HCT116 (cell line): ENCODE results near the gene SKA2. TPM values are rescaled to one million over a fixed set of nuclear protein-coding genes. Genes with fewer than 3 reads are reported as not detected.

Experiments used
- ATAC-seq: fragments of 200-7000 bp; cut with Tn5 transposase; 2 replicates; pipeline ENCODE4 v1.9.1; 2020; ENCODE audit warnings: mild to moderate bottlenecking, moderate library complexity
- BruUV-seq: library from RNA; stranded (reverse); fragments of 400-500 nt; replicated peaks from 2 replicates; lab custom pipeline; 2021; lab: Mats Ljungman, UMichigan
- CTCF ChIA-PET: fragments of 300-600 bp; sonication (Branson Sonifier 250); formaldehyde crosslinking; loops from one replicate; lab custom pipeline; 2021; ENCODE audit warnings: antibody characterized with exemption; lab: Charles Lee
- POLR2A ChIA-PET: fragments of 300-600, 350-600 bp; sonication (Branson Sonifier 250); formaldehyde crosslinking; loops from one replicate; lab custom pipeline; 2021; ENCODE audit warnings: antibody characterized with exemption; lab: Charles Lee
- RAD21 ChIA-PET, 2 experiments: fragments of 300-600 bp; sonication (Branson Sonifier 250); formaldehyde crosslinking; loops; one replicate each; lab custom pipeline; 2023; ENCODE audit warnings: low total read pairs in 2 of 2; ENCODE audit not compliant: uncharacterized antibody in 2 of 2, unreplicated experiment in 2 of 2, low non-redundant PET in 1 of 2; lab: Charles Lee
- DNase-seq: peaks from one replicate; pipeline ENCODE4 v3.0.0-alpha.2; 2010; ENCODE audit warnings: low read depth, low spot score
- H2AFZ ChIP-seq: fragments of 200-600 bp; shearing (Covaris generic), sonication (generic); 2 replicates; pipeline ENCODE4 v1.6.1; 2017; ENCODE audit warnings: low read depth, mixed run types, mixed read lengths, antibody characterized with exemption, low read length; ENCODE audit not compliant: poor library complexity, severe bottlenecking
- H3K27ac ChIP-seq: 2 replicates; pipeline ENCODE4 v1.5.1; 2012; ENCODE audit warnings: low read depth, low read length
- H3K27me3 ChIP-seq: fragments of 200-600 bp; sonication (generic); 2 replicates; pipeline ENCODE4 v1.6.1; 2016; ENCODE audit warnings: mixed run types, low read length, mixed read lengths; ENCODE audit not compliant: insufficient read depth
- H3K36me3 ChIP-seq, 2 experiments: fragments of 200-500 bp in 1 of 2; fragments of 200-600 bp in 1 of 2; sonication (Bioruptor generic) in 1 of 2; sonication (generic) in 1 of 2; 2 replicates each; pipeline versions ENCODE4 v1.5.1 to v1.6.1; 2014 to 2016; ENCODE audit warnings: low read length in 2 of 2, inconsistent platforms in 1 of 2, mixed read lengths in 1 of 2, mixed run types in 1 of 2; ENCODE audit not compliant: insufficient read depth in 2 of 2, control insufficient read depth in 1 of 2
- H3K4me1 ChIP-seq, 2 experiments: fragments of 200-600 bp in 1 of 2; sonication (generic) in 1 of 2; 2 replicates each; pipeline versions ENCODE4 v1.5.1 to v1.6.1; 2012 to 2017; ENCODE audit warnings: low read length in 2 of 2, inconsistent platforms in 1 of 2, mild to moderate bottlenecking in 1 of 2, mixed read lengths in 1 of 2, mixed run types in 1 of 2, moderate library complexity in 1 of 2; ENCODE audit not compliant: insufficient read depth in 2 of 2, control insufficient read depth in 1 of 2
- H3K4me2 ChIP-seq: fragments of 200-600 bp; sonication (generic); 2 replicates; pipeline ENCODE4 v1.6.1; 2017; ENCODE audit warnings: mixed run types, low read length, mixed read lengths
- H3K4me3 ChIP-seq, 2 experiments: fragments of 200-600 bp in 1 of 2; sonication (generic) in 1 of 2; replicated peaks in 1 of 2; 2 replicates each; pipeline ENCODE4 v1.5.1; 2011 to 2016; ENCODE audit warnings: low read length in 2 of 2, control low read depth in 1 of 2, low read depth in 1 of 2, mild to moderate bottlenecking in 1 of 2, mixed read lengths in 1 of 2, mixed run types in 1 of 2
- H3K79me2 ChIP-seq: fragments of 200-600 bp; sonication (generic); 2 replicates; pipeline ENCODE4 v1.6.1; 2017; ENCODE audit warnings: mild to moderate bottlenecking, mixed run types, low read length, moderate library complexity, mixed read lengths; ENCODE audit not compliant: insufficient read depth
- H3K9ac ChIP-seq: fragments of 200-600 bp; sonication (generic); 2 replicates; pipeline ENCODE4 v1.6.1; 2016; ENCODE audit warnings: low read length, mixed read lengths
- H3K9me2 ChIP-seq: fragments of 200-600 bp; sonication (generic), shearing (Covaris generic); 2 replicates; pipeline ENCODE4 v1.6.1; 2017; ENCODE audit warnings: mixed run types, mild to moderate bottlenecking, moderate library complexity; ENCODE audit not compliant: insufficient read depth
- H3K9me3 ChIP-seq, 2 experiments: fragments of 200-500 bp in 1 of 2; fragments of 200-600 bp in 1 of 2; sonication (Bioruptor generic) in 1 of 2; sonication (generic) in 1 of 2; 2 replicates each; pipeline ENCODE4 v1.6.1; 2014 to 2017; ENCODE audit warnings: low read length in 2 of 2, mixed read lengths in 2 of 2, inconsistent platforms in 1 of 2, low read depth in 1 of 2, mild to moderate bottlenecking in 1 of 2, mixed run types in 1 of 2, moderate library complexity in 1 of 2; ENCODE audit not compliant: control insufficient read depth in 1 of 2, insufficient read depth in 1 of 2
- H4K20me1 ChIP-seq: fragments of 200-600 bp; sonication (generic), shearing (Covaris generic); 2 replicates; pipeline ENCODE4 v1.6.1; 2017; ENCODE audit warnings: mixed run types, mild to moderate bottlenecking, moderate library complexity; ENCODE audit not compliant: insufficient read depth
- ATF3 ChIP-seq: IDR thresholded peaks from 2 replicates; pipeline ENCODE4 v1.6.1; 2012
- CBX3 ChIP-seq: IDR thresholded peaks from 2 replicates; pipeline ENCODE4 v1.6.1; 2012; ENCODE audit warnings: low read depth
- CEBPB ChIP-seq: IDR thresholded peaks from 2 replicates; pipeline ENCODE4 v1.6.1; 2012; ENCODE audit warnings: low read depth
- CTCF ChIP-seq, 3 experiments: fragments of 200-600 bp in 1 of 3; sonication (generic) in 1 of 3; IDR thresholded peaks in 2 of 3; conservative IDR thresholded peaks in 1 of 3; 2 replicates each; pipeline ENCODE4 v1.5.1; 2012 to 2017; ENCODE audit warnings: low read depth in 2 of 3, low read length in 2 of 3, antibody characterized with exemption in 1 of 3, borderline replicate concordance in 1 of 3, control low read depth in 1 of 3, mild to moderate bottlenecking in 1 of 3, mixed read lengths in 1 of 3, mixed run types in 1 of 3, moderate library complexity in 1 of 3; ENCODE audit not compliant: insufficient read depth in 1 of 3
- EGR1 ChIP-seq: IDR thresholded peaks from 2 replicates; pipeline ENCODE4 v1.6.1; 2012; ENCODE audit warnings: low read depth
- ELF1 ChIP-seq: IDR thresholded peaks from 2 replicates; pipeline ENCODE4 v1.6.1; 2012; ENCODE audit warnings: low read depth, borderline replicate concordance
- EZH2 ChIP-seq: fragments of 200-600 bp; sonication (generic); IDR thresholded peaks from 2 replicates; pipeline ENCODE4 v1.6.1; 2017; ENCODE audit warnings: antibody characterized with exemption, mixed run types
- EZH2phosphoT487 ChIP-seq: fragments of 200-600 bp; IDR thresholded peaks from 2 replicates; pipeline ENCODE4 v1.6.1; 2018; ENCODE audit warnings: antibody characterized with exemption, borderline replicate concordance
- FOSL1 ChIP-seq: IDR thresholded peaks from 2 replicates; pipeline ENCODE4 v1.6.1; 2012; ENCODE audit warnings: low read depth
- JUND ChIP-seq: IDR thresholded peaks from 2 replicates; pipeline ENCODE4 v1.6.1; 2012
- MAX ChIP-seq: IDR thresholded peaks from 2 replicates; pipeline ENCODE4 v1.6.1; 2012
- POLR2A ChIP-seq: IDR thresholded peaks from 2 replicates; pipeline ENCODE4 v1.7.0; 2011; ENCODE audit warnings: borderline replicate concordance; ENCODE audit not compliant: insufficient read depth, insufficient read length; ENCODE audit errors: extremely low read depth
- POLR2AphosphoS5 ChIP-seq: IDR thresholded peaks from 2 replicates; pipeline ENCODE4 v1.6.1; 2011; ENCODE audit warnings: mild to moderate bottlenecking, low read depth, low read length, moderate library complexity
- REST ChIP-seq: IDR thresholded peaks from 2 replicates; pipeline ENCODE4 v1.6.1; 2012; ENCODE audit warnings: low read depth
- SIN3A ChIP-seq: IDR thresholded peaks from 2 replicates; pipeline ENCODE4 v1.6.1; 2012; ENCODE audit warnings: low read depth
- SP1 ChIP-seq: IDR thresholded peaks from 2 replicates; pipeline ENCODE4 v1.6.1; 2012; ENCODE audit warnings: low read depth
- SRF ChIP-seq: IDR thresholded peaks from 2 replicates; pipeline ENCODE4 v1.6.1; 2012; ENCODE audit warnings: low read depth
- YY1 ChIP-seq: IDR thresholded peaks from 2 replicates; pipeline ENCODE4 v1.6.1; 2011; ENCODE audit warnings: low read length, low read depth, moderate library complexity, mild to moderate bottlenecking; ENCODE audit not compliant: insufficient replicate concordance; ENCODE audit errors: extremely low read depth
- ZFX ChIP-seq: fragments of 450-650 bp; IDR thresholded peaks from 2 replicates; pipeline ENCODE4 v1.6.1; 2017
- intact Hi-C: fragments of 100-400 bp; cut with micrococcal nuclease; formaldehyde crosslinking; loops from 2 replicates; pipeline ENCODE4 v1.10.0; 2022
- total RNA-seq: library from RNA; stranded (reverse); gene quantifications from one replicate; pipeline ENCODE4 v1.2.1, GENCODE V29; 2021; ENCODE audit not compliant: unreplicated experiment

SKA2 gene
- total RNA-seq, 1 experiment from 2014 or later = 72.8 TPM

- TF ChIP-seq ATF3 = no peak
These were observed 11.0 kb upstream of the SKA2 start (continued) for GRCh38 chr17:59165933-59166342.

GRCh38 chr17:59161477-59161876 is 6.5 kb upstream of the SKA2 start:
- CTCF ChIA-PET = interaction anchor here (0.7 kb wide), 1 partner anchor 335 kb away, joined by 3 read pairs; no protein-coding TSS in a partner anchor
- TF ChIP-seq POLR2AphosphoS5 (no peak), FOSL1 (no peak), JUND (no peak), MAX (no peak), POLR2A (no peak), YY1 (no peak), SIN3A (no peak), SP1 (no peak), REST (no peak), CBX3 (no peak), EGR1 (no peak), EZH2 (no peak), CEBPB (no peak), ELF1 (no peak), ATF3 (no peak), CTCF (IDR thresholded peaks at IDR 0.05 in 2 of 3, conservative IDR thresholded peaks at IDR 0.05 in 1 of 3; ENCODE audit: borderline replicate concordance in 1 of 3, insufficient read depth in 1 of 3, low read depth in 2 of 3, low read length in 2 of 3) (no peak), ZFX (no peak), EZH2phosphoT487 (no peak), SRF (no peak)
- no peak overlapping the region for H2AFZ ChIP-seq
- H3K79me2 ChIP-seq = peaks cover 97% of the 10 kb centered on the region
- H3K9ac ChIP-seq = no peak overlapping the region
- peaks cover 24 to 40% of the 10 kb centered on the region in 2 experiments for H3K4me1 ChIP-seq
- no peaks in the 10 kb centered on the region for H3K27me3 ChIP-seq
- no peak overlapping the region for H3K4me3 ChIP-seq
- H3K36me3 ChIP-seq = no peaks in the 10 kb centered on the region
- no peaks in the 10 kb centered on the region for H4K20me1 ChIP-seq
- DNase-seq = no peak
- no peaks in the 10 kb centered on the region for H3K9me3 ChIP-seq
- no peak overlapping the region for H3K27ac ChIP-seq
- intact Hi-C loops = no loop called here
- BruUV-seq = no TSS peak
- no peaks in the 10 kb centered on the region for H3K9me2 ChIP-seq
- no peak overlapping the region for H3K4me2 ChIP-seq
- POLR2A ChIA-PET = no interaction called here
- ATAC-seq = no peak
- RAD21 ChIA-PET = no interaction called here
